HCT116 (cell line): Measurements from ENCODE around the gene LGALS7. TPM values are rescaled to one million over a fixed set of nuclear protein-coding genes. Genes with fewer than 3 reads are reported as not detected.
"Not testable (repeated sequence)": the region's sequence is repeated elsewhere in the genome, so short reads cannot be mapped to it uniquely, and the experiment has no call there.

Source experiments
- ATAC-seq: fragments of 200-7000 bp; cut with Tn5 transposase; 2 replicates; pipeline ENCODE4 v1.9.1; 2020; ENCODE audit warnings: mild to moderate bottlenecking, moderate library complexity
- BruUV-seq: library from RNA; stranded (reverse); fragments of 400-500 nt; replicated peaks from 2 replicates; lab custom pipeline; 2021; lab: Mats Ljungman, UMichigan
- CTCF ChIA-PET: fragments of 300-600 bp; sonication (Branson Sonifier 250); formaldehyde crosslinking; loops from one replicate; lab custom pipeline; 2021; ENCODE audit warnings: antibody characterized with exemption; lab: Charles Lee
- POLR2A ChIA-PET: fragments of 300-600, 350-600 bp; sonication (Branson Sonifier 250); formaldehyde crosslinking; loops from one replicate; lab custom pipeline; 2021; ENCODE audit warnings: antibody characterized with exemption; lab: Charles Lee
- RAD21 ChIA-PET, 2 experiments: fragments of 300-600 bp; sonication (Branson Sonifier 250); formaldehyde crosslinking; loops; one replicate each; lab custom pipeline; 2023; ENCODE audit warnings: low total read pairs in 2 of 2; ENCODE audit not compliant: uncharacterized antibody in 2 of 2, unreplicated experiment in 2 of 2, low non-redundant PET in 1 of 2; lab: Charles Lee
- DNase-seq: peaks from one replicate; pipeline ENCODE4 v3.0.0-alpha.2; 2010; ENCODE audit warnings: low read depth, low spot score
- H2AFZ ChIP-seq: fragments of 200-600 bp; shearing (Covaris generic), sonication (generic); 2 replicates; pipeline ENCODE4 v1.6.1; 2017; ENCODE audit warnings: low read depth, mixed run types, mixed read lengths, antibody characterized with exemption, low read length; ENCODE audit not compliant: poor library complexity, severe bottlenecking
- H3K27ac ChIP-seq: 2 replicates; pipeline ENCODE4 v1.5.1; 2012; ENCODE audit warnings: low read depth, low read length
- H3K27me3 ChIP-seq: fragments of 200-600 bp; sonication (generic); 2 replicates; pipeline ENCODE4 v1.6.1; 2016; ENCODE audit warnings: mixed run types, low read length, mixed read lengths; ENCODE audit not compliant: insufficient read depth
- H3K36me3 ChIP-seq, 2 experiments: fragments of 200-500 bp in 1 of 2; fragments of 200-600 bp in 1 of 2; sonication (Bioruptor generic) in 1 of 2; sonication (generic) in 1 of 2; 2 replicates each; pipeline versions ENCODE4 v1.5.1 to v1.6.1; 2014 to 2016; ENCODE audit warnings: low read length in 2 of 2, inconsistent platforms in 1 of 2, mixed read lengths in 1 of 2, mixed run types in 1 of 2; ENCODE audit not compliant: insufficient read depth in 2 of 2, control insufficient read depth in 1 of 2
- H3K4me1 ChIP-seq, 2 experiments: fragments of 200-600 bp in 1 of 2; sonication (generic) in 1 of 2; 2 replicates each; pipeline versions ENCODE4 v1.5.1 to v1.6.1; 2012 to 2017; ENCODE audit warnings: low read length in 2 of 2, inconsistent platforms in 1 of 2, mild to moderate bottlenecking in 1 of 2, mixed read lengths in 1 of 2, mixed run types in 1 of 2, moderate library complexity in 1 of 2; ENCODE audit not compliant: insufficient read depth in 2 of 2, control insufficient read depth in 1 of 2
- H3K4me2 ChIP-seq: fragments of 200-600 bp; sonication (generic); 2 replicates; pipeline ENCODE4 v1.6.1; 2017; ENCODE audit warnings: mixed run types, low read length, mixed read lengths
- H3K4me3 ChIP-seq, 2 experiments: fragments of 200-600 bp in 1 of 2; sonication (generic) in 1 of 2; replicated peaks in 1 of 2; 2 replicates each; pipeline ENCODE4 v1.5.1; 2011 to 2016; ENCODE audit warnings: low read length in 2 of 2, control low read depth in 1 of 2, low read depth in 1 of 2, mild to moderate bottlenecking in 1 of 2, mixed read lengths in 1 of 2, mixed run types in 1 of 2
- H3K79me2 ChIP-seq: fragments of 200-600 bp; sonication (generic); 2 replicates; pipeline ENCODE4 v1.6.1; 2017; ENCODE audit warnings: mild to moderate bottlenecking, mixed run types, low read length, moderate library complexity, mixed read lengths; ENCODE audit not compliant: insufficient read depth
- H3K9ac ChIP-seq: fragments of 200-600 bp; sonication (generic); 2 replicates; pipeline ENCODE4 v1.6.1; 2016; ENCODE audit warnings: low read length, mixed read lengths
- H3K9me2 ChIP-seq: fragments of 200-600 bp; sonication (generic), shearing (Covaris generic); 2 replicates; pipeline ENCODE4 v1.6.1; 2017; ENCODE audit warnings: mixed run types, mild to moderate bottlenecking, moderate library complexity; ENCODE audit not compliant: insufficient read depth
- H3K9me3 ChIP-seq, 2 experiments: fragments of 200-500 bp in 1 of 2; fragments of 200-600 bp in 1 of 2; sonication (Bioruptor generic) in 1 of 2; sonication (generic) in 1 of 2; 2 replicates each; pipeline ENCODE4 v1.6.1; 2014 to 2017; ENCODE audit warnings: low read length in 2 of 2, mixed read lengths in 2 of 2, inconsistent platforms in 1 of 2, low read depth in 1 of 2, mild to moderate bottlenecking in 1 of 2, mixed run types in 1 of 2, moderate library complexity in 1 of 2; ENCODE audit not compliant: control insufficient read depth in 1 of 2, insufficient read depth in 1 of 2
- H4K20me1 ChIP-seq: fragments of 200-600 bp; sonication (generic), shearing (Covaris generic); 2 replicates; pipeline ENCODE4 v1.6.1; 2017; ENCODE audit warnings: mixed run types, mild to moderate bottlenecking, moderate library complexity; ENCODE audit not compliant: insufficient read depth
- intact Hi-C: fragments of 100-400 bp; cut with micrococcal nuclease; formaldehyde crosslinking; loops from 2 replicates; pipeline ENCODE4 v1.10.0; 2022
- total RNA-seq: library from RNA; stranded (reverse); gene quantifications from one replicate; pipeline ENCODE4 v1.2.1, GENCODE V29; 2021; ENCODE audit not compliant: unreplicated experiment

Gene LGALS7
- total RNA-seq, 1 experiment from 2014 or later: not detected

DNA sequence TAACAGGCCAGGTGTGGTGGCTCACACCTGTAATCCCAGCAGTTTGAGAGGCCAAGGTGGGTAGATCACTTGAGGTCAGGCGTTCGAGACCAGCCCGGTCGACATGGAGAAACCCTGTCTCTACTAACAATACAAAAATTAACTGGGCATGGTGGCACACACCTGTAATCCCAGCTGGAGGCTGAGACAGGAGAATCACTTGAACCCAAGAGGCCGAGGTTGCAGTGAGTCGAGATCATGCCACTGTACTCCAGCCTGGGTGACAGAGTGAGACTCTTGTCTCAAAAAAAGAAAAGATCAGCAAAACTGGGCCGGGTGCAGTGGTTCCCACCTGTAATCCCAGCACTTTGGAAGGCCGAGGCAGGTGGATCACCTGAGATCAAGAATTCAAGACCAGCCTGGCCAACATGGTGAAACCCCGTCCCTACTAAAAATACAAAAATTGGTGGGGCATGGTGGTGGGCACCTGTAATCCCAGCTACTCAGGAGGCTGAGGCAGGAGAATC is 11.4 kb downstream of the LGALS7 start:
- BruUV-seq, RAD21 ChIA-PET, H3K9ac ChIP-seq, H3K9me3 ChIP-seq, H3K27ac ChIP-seq, DNase-seq, H3K4me2 ChIP-seq, H3K79me2 ChIP-seq, H2AFZ ChIP-seq, H3K4me3 ChIP-seq, H3K9me2 ChIP-seq, H3K36me3 ChIP-seq, H4K20me1 ChIP-seq, H3K27me3 ChIP-seq, H3K4me1 ChIP-seq, ATAC-seq, intact Hi-C loops: not testable (repeated sequence)
- POLR2A ChIA-PET: interaction anchor here (0.9 kb wide), 1 partner anchor 72 kb away, joined by 3 read pairs; no protein-coding TSS in a partner anchor
- CTCF ChIA-PET: interaction anchor here (1.4 kb wide), 1 partner anchor 8 kb away, joined by 6 read pairs; no protein-coding TSS in a partner anchor

DNA sequence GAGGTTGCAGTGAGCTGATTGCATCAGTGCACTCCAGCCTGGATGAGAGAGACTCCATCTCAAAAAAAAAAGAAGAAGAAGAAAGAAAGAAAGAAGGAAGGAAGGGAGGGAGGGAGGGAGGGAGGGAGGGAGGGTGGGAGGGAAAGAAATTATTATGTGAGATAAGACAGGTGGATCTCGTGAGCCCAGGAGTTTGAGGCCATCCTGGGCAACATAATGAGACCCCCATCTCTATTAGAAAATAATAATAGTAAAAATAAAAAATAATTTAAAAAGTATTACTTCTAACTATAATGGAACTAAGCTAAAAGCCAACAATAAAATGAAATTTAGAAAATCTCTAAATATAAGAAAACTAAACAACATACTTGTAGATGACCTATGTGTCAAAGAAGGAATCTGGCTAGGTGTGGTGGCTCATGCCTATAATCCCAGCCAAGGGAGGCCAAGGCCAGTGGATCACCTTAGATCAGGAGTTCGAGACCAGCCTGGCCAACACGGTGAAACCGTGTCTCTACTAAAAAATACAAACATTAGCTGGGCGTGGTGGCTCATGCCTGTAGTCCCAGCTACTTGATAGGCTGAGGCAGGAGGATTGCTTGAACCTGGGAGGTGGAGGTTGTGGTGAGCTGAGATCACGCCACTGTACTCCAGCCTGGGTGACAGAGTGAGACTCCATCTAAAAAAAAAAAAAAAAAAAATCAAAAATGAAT is 12.4 kb downstream of the LGALS7 start:
- DNase-seq, H2AFZ ChIP-seq, H3K36me3 ChIP-seq, ATAC-seq, BruUV-seq, H3K27me3 ChIP-seq, H3K4me2 ChIP-seq, H3K27ac ChIP-seq, H4K20me1 ChIP-seq, H3K4me3 ChIP-seq, H3K79me2 ChIP-seq, H3K9me2 ChIP-seq, RAD21 ChIA-PET, H3K9me3 ChIP-seq, intact Hi-C loops, H3K9ac ChIP-seq, H3K4me1 ChIP-seq: not testable (repeated sequence)
- POLR2A ChIA-PET: interaction anchor here (0.7 to 0.9 kb wide), 2 partner anchors 73 to 318 kb away, joined by 3 read pairs; no protein-coding TSS in a partner anchor
- CTCF ChIA-PET: interaction anchor here (1.4 kb wide), 1 partner anchor 9 kb away, joined by 6 read pairs; no protein-coding TSS in a partner anchor
